Mononuclear cell (primary cell): ENCODE results near the gene NHSL1. TPM values are rescaled to one million over a fixed set of nuclear protein-coding genes. Genes with fewer than 3 reads are reported as not detected.

ENCODE experiments used
- H3K27me3 ChIP-seq: 2 replicates; pipeline ENCODE4 v1.6.0; 2011; ENCODE audit warnings: low read length, control low read depth; ENCODE audit not compliant: insufficient read depth
- H3K4me1 ChIP-seq: 2 replicates; pipeline ENCODE4 v1.5.1; 2011; ENCODE audit warnings: mild to moderate bottlenecking, low read length, control low read depth; ENCODE audit not compliant: insufficient read depth
- H3K4me3 ChIP-seq: 2 replicates; pipeline ENCODE4 v1.5.1; 2011; ENCODE audit warnings: mild to moderate bottlenecking, low read length, moderate library complexity
- H3K9me3 ChIP-seq: 2 replicates; pipeline ENCODE4 v1.5.1; 2011; ENCODE audit warnings: low read depth, mild to moderate bottlenecking, control low read depth, low read length
- total RNA-seq: library from RNA; depleted of rRNA; stranded (reverse); fragments of >200 nt; gene quantifications from one replicate; pipeline ENCODE4 v1.2.3, GENCODE V29; 2012

NHSL1 gene
- total RNA-seq, 1 donor, result 0.63 TPM

- Histone ChIP-seq H3K4me1 (no peaks in the 10 kb centered on the region), H3K4me3 (no peak overlapping the region), H3K9me3 (no peaks in the 10 kb centered on the region), H3K27me3 (no peaks in the 10 kb centered on the region)
These were observed 30.8 kb downstream of the NHSL1 start for GRCh38 chr6:138468320-138469015.

- no peaks in the 10 kb centered on the region for H3K4me1 ChIP-seq
These were observed 31.4 kb downstream of the NHSL1 start for GRCh38 chr6:138467901-138468300.

GRCh38 chr6:138465007-138465645 is 34.2 kb downstream of the NHSL1 start:
- H3K9me3 ChIP-seq, result no peaks in the 10 kb centered on the region
- no peaks in the 10 kb centered on the region for H3K4me1 ChIP-seq
- H3K27me3 ChIP-seq, result no peaks in the 10 kb centered on the region
- no peak overlapping the region for H3K4me3 ChIP-seq

More at GRCh38 chr6:138467901-138468300, 31.4 kb downstream of the NHSL1 start:
- H3K4me3 ChIP-seq, result no peak overlapping the region
- no peaks in the 10 kb centered on the region for H3K9me3 ChIP-seq
- H3K27me3 ChIP-seq, result no peaks in the 10 kb centered on the region

- no peaks in the 10 kb centered on the region for H3K9me3 ChIP-seq
These were observed 35.2 kb downstream of the NHSL1 start for GRCh38 chr6:138464085-138464484.

GRCh38 chr6:138461647-138462046 is 37.6 kb downstream of the NHSL1 start:
- Histone ChIP-seq H3K4me1 (peaks cover 3% of the 10 kb centered on the region), H3K4me3 (no peak overlapping the region), H3K27me3 (no peaks in the 10 kb centered on the region), H3K9me3 (no peaks in the 10 kb centered on the region)

More at GRCh38 chr6:138464085-138464484, 35.2 kb downstream of the NHSL1 start:
- no peaks in the 10 kb centered on the region for H3K4me1 ChIP-seq
- H3K4me3 ChIP-seq, result no peak overlapping the region
- no peaks in the 10 kb centered on the region for H3K27me3 ChIP-seq

- Histone ChIP-seq H3K27me3 (no peaks in the 10 kb centered on the region), H3K4me1 (peaks cover 23% of the 10 kb centered on the region), H3K9me3 (no peaks in the 10 kb centered on the region), H3K4me3 (no peak overlapping the region)
These were observed 42.9 kb downstream of the NHSL1 start for GRCh38 chr6:138456401-138456790.

- Histone ChIP-seq H3K4me3 (no peak overlapping the region), H3K4me1 (peaks cover 23% of the 10 kb centered on the region), H3K27me3 (no peaks in the 10 kb centered on the region), H3K9me3 (no peaks in the 10 kb centered on the region)
These were observed 43.4 kb downstream of the NHSL1 start for GRCh38 chr6:138455746-138456400.

GRCh38 chr6:138454981-138455706 is 44.1 kb downstream of the NHSL1 start:
- Histone ChIP-seq H3K4me1 (peaks cover 23% of the 10 kb centered on the region), H3K27me3 (no peaks in the 10 kb centered on the region), H3K9me3 (no peaks in the 10 kb centered on the region), H3K4me3 (no peak overlapping the region)

GRCh38 chr6:138451043-138451442 is 48.3 kb downstream of the NHSL1 start:
- Histone ChIP-seq H3K4me1 (peaks cover 14% of the 10 kb centered on the region), H3K9me3 (no peaks in the 10 kb centered on the region), H3K4me3 (no peak overlapping the region), H3K27me3 (no peaks in the 10 kb centered on the region)

- no peaks in the 10 kb centered on the region for H3K9me3 ChIP-seq
- H3K4me3 ChIP-seq, result no peak overlapping the region
- H3K4me1 ChIP-seq, result peaks cover 8% of the 10 kb centered on the region
- H3K27me3 ChIP-seq, result no peaks in the 10 kb centered on the region
These were observed 48.8 kb downstream of the NHSL1 start for GRCh38 chr6:138450445-138450844.

- Histone ChIP-seq H3K9me3 (no peaks in the 10 kb centered on the region), H3K4me1 (no peaks in the 10 kb centered on the region), H3K4me3 (no peak overlapping the region), H3K27me3 (no peaks in the 10 kb centered on the region)
These were observed 52.5 kb downstream of the NHSL1 start for GRCh38 chr6:138446821-138447220.

- Histone ChIP-seq H3K27me3 (no peaks in the 10 kb centered on the region), H3K4me1 (no peaks in the 10 kb centered on the region), H3K4me3 (no peak overlapping the region), H3K9me3 (no peaks in the 10 kb centered on the region)
These were observed 55.3 kb downstream of the NHSL1 start for GRCh38 chr6:138443979-138444378.

GRCh38 chr6:138442663-138443062 is 56.6 kb downstream of the NHSL1 start:
- Histone ChIP-seq H3K27me3 (no peaks in the 10 kb centered on the region), H3K9me3 (no peaks in the 10 kb centered on the region), H3K4me3 (no peak overlapping the region), H3K4me1 (no peaks in the 10 kb centered on the region)

- Histone ChIP-seq H3K4me1 (no peaks in the 10 kb centered on the region), H3K4me3 (no peak overlapping the region), H3K27me3 (no peaks in the 10 kb centered on the region), H3K9me3 (no peaks in the 10 kb centered on the region)
These were observed 57.3 kb downstream of the NHSL1 start for GRCh38 chr6:138441965-138442364.

GRCh38 chr6:138440758-138441357 is 58.4 kb downstream of the NHSL1 start:
- H3K27me3 ChIP-seq, result no peaks in the 10 kb centered on the region
- no peaks in the 10 kb centered on the region for H3K9me3 ChIP-seq
- H3K4me1 ChIP-seq, result no peaks in the 10 kb centered on the region
- no peak overlapping the region for H3K4me3 ChIP-seq
